HEK293 (cell line): ENCODE data around the gene ZBTB4.

ENCODE experiments used
- GLIS1 ChIP-seq: fragments of 450-650 bp; formaldehyde crosslinking; IDR thresholded peaks from 2 replicates; pipeline ENCODE4 v1.5.1; 2016; ENCODE audit warnings: missing biosample characterization, missing genetic modification characterization
- GLIS2 ChIP-seq: fragments of 450-650 bp; formaldehyde crosslinking; IDR thresholded peaks from 2 replicates; pipeline ENCODE4 v1.5.1; 2016; ENCODE audit warnings: missing biosample characterization, missing genetic modification characterization
- ZNF549 ChIP-seq: fragments of 450-650 bp; IDR thresholded peaks from 2 replicates; pipeline ENCODE4 v1.5.1; 2018; ENCODE audit warnings: missing biosample characterization, missing genetic modification characterization, mild to moderate bottlenecking, inconsistent platforms, moderate library complexity

DNA sequence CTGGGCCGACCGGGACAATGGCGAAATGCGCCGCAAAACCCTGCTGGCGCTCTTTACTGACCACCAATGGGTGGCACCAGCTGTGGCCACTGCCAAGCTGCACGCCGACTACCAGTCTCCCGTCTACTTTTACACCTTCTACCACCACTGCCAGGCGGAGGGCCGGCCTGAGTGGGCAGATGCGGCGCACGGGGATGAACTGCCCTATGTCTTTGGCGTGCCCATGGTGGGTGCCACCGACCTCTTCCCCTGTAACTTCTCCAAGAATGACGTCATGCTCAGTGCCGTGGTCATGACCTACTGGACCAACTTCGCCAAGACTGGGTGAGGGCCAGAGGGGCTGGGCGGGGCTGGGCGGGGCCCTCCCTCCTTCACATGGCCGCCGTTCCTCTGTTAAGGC lies 63.6 kb downstream of the ZBTB4 start:
- TF ChIP-seq GLIS2 (tag by site-specific recombination), result no peak
- TF ChIP-seq GLIS1, result no peak
- TF ChIP-seq ZNF549 (tag by site-specific recombination), result no peak
